Right lobe of liver (tissue), 4 donors: ENCODE results near the gene UNC5B.

Experiments used
- POLR2A ChIP-seq: fragments of 450-650 bp; IDR thresholded peaks from one replicate; pipeline ENCODE4 v1.6.1; 2017; ENCODE audit warnings: antibody characterized with exemption, mild to moderate bottlenecking
- TF ChIP-seq, protein P1 (sequence below), 4 donors: fragments of 200-600 bp in 3 of 4; fragments of 450-650 bp in 1 of 4; IDR thresholded peaks; one replicate each; pipeline versions ENCODE4 v1.5.1 to v1.8.0; 2016 to 2022; ENCODE audit warnings: antibody characterized with exemption in 4 of 4, mild to moderate bottlenecking in 2 of 4
- donor health status: DM: no; HTN: no; CAD: no.
- donor health status: DM: no; HTN: no; CAD: no.
- donor health status: DM: no; HTN: yes; CAD: no.

DNA sequence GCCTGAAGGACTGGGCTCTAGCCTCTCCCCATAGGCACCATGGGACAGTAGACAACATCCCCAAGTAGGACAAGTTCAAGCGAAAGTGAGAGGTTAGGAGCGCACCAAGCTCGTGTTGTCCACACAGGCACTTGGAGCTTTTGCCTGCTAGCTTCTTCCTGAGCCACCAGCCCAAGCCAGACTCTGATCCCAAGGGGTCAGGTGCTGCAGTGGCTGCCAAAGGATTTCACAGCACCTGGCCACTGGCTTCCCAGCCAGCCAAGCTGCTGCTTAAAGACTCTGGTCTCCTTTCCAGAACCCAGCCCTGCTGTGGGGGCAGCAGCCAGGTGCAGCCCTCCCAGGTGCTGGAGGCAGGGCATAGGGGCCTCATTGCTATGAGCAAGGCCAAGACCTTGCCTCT lies 33.0 kb upstream of the UNC5B start:
- TF ChIP-seq, protein P1, sequence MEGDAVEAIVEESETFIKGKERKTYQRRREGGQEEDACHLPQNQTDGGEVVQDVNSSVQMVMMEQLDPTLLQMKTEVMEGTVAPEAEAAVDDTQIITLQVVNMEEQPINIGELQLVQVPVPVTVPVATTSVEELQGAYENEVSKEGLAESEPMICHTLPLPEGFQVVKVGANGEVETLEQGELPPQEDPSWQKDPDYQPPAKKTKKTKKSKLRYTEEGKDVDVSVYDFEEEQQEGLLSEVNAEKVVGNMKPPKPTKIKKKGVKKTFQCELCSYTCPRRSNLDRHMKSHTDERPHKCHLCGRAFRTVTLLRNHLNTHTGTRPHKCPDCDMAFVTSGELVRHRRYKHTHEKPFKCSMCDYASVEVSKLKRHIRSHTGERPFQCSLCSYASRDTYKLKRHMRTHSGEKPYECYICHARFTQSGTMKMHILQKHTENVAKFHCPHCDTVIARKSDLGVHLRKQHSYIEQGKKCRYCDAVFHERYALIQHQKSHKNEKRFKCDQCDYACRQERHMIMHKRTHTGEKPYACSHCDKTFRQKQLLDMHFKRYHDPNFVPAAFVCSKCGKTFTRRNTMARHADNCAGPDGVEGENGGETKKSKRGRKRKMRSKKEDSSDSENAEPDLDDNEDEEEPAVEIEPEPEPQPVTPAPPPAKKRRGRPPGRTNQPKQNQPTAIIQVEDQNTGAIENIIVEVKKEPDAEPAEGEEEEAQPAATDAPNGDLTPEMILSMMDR (IDR thresholded peaks at IDR 0.05), result no peak
- no peak for TF ChIP-seq POLR2A
